HG03108 (cell line): ENCODE measurements around the gene LYPD1.
"Not testable (repeated sequence)": the region's sequence is repeated elsewhere in the genome, so short reads cannot be mapped to it uniquely, and the experiment has no call there.

Source experiments
- ATAC-seq: cut with Tn5 transposase; IDR thresholded peaks from one replicate; pipeline ENCODE4 v1.9.1; 2021; ENCODE audit warnings: moderate library complexity; ENCODE audit not compliant: unreplicated experiment

The LYPD1 gene

DNA sequence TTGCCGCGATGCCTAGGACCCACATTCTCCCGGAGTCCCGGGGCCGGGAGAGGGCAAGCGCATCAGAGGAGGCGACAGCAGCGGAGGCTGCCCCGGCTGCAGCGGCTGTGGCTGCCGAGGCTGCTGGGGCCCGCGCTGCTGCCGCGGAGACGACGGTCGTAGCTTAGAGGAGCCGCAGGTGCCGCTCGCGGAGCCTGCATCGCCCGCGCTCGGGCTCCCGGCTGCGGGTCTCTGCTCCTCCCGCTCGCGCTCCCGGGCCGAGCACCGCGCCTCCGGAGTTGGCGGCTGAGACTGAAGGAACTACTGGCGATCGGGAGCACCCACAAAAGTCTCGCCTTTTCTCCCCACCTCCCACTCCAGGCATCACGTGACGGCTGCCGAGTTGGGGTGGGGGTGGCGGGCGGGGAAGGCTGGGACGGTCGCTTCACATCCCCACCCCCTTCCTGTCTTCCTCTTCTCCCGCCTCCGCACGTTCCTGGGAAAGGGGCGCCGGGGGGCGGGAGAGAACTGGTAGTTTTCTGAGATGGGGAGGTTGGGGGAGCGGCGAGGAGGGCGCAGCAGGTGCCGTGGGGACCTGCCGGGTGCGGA is at the start of gene LYPD1:
Gene LYPD1, minus strand, starts transcription at position 298 of the 588 bp plus-strand sequence. Its CDS starts 273 bp downstream, at position 25.
- ATAC-seq, result no peak

- no peak for ATAC-seq
These were observed 49.5 kb upstream of the LYPD1 start for GRCh38 chr2:132719480-132719879.

DNA sequence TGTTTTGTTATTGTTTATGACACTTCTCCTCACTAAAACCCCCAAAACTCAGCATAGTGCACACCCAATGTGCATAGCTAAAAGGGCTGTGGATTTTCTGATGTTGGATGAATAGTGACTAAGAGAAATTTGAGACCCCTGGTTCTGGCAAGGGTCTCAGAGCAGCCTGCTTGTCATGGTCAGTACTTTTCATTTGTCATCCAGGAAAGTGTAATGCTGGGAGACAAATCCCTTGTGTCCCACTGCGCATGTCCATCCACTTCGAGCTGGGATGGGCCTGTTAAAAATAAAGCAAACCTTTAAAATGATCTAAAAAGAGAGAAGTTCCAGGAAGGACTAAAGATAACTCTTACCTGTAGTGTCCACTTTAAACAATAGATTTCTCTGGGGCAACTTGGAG is 46.9 kb upstream of the LYPD1 start:
- ATAC-seq, result no peak

- no peak for ATAC-seq
These were observed 45.7 kb upstream of the LYPD1 start for GRCh38 chr2:132715386-132716351.

DNA sequence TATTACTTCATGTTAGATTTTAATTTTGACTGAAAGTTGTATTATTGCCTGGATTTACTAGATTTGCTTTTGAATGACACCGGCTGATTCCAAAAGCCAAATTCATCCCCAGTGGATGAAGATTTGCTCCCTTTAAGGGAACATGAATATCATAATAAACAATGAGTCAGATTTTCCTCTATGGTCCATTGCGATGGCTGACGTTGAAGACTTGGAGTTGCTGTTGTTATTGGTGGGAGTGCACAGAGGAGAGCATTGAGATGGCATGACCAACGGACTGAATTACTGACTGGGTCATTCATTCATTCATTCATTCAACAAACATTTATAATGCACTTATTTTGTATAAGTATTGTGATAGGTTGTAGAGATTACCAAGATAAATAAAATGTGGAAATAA is 33.4 kb upstream of the LYPD1 start:
- ATAC-seq, result no peak

GRCh38 chr2:132701810-132702209 is 31.8 kb upstream of the LYPD1 start:
- ATAC-seq, result no peak

- ATAC-seq, result not testable (repeated sequence)
These were observed 29.8 kb upstream of the LYPD1 start for GRCh38 chr2:132699802-132700201.

DNA sequence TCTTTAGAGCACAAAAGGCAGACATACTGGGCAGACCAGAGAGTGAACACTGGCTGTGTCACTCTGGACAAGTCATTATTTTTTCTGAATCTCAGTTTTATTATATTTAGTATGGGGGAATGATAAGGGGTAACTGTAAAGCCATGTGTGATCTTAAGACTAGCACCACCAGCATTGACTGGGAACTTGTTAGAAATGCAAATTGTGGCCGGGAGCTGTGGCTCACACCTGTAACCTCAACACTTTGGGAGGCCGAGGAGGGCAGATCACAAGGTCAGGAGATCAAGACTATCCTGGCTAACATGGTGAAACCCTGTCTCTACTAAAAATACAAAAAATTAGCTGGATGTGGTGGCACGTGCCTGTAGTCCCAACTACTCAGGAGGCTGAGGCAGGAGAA is 28.3 kb upstream of the LYPD1 start:
- ATAC-seq, result not testable (repeated sequence)

DNA sequence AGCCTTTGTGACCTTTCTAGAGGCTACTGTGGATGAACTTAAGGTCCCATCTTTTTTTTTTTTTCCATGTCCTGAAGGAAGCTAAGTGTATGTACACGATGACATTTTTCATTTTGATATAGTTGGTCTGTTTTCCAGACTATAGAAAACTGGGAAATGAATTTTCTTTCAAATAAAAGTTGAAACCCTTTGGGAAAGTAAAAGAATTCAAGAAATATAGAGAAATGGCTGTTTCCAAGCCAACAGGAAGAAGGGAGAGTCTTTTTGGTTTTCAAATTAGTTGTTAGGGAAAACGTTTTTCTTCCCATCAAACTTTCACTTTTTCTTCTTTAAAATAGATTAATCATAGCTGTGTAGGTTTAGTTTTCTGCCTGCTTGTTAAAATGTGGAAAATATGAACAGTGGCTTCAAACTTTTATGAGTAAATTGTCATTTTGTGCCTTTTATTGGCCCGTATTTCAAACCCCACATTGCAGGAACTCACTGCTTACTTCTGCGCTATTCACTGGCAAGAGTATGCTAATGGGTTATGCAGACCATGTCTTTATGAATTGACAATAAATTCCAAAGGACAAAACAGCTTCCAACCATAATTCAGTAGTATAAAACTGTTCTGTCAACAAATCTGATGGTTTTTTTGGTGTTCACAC is 27.7 kb upstream of the LYPD1 start:
- no peak for ATAC-seq

DNA sequence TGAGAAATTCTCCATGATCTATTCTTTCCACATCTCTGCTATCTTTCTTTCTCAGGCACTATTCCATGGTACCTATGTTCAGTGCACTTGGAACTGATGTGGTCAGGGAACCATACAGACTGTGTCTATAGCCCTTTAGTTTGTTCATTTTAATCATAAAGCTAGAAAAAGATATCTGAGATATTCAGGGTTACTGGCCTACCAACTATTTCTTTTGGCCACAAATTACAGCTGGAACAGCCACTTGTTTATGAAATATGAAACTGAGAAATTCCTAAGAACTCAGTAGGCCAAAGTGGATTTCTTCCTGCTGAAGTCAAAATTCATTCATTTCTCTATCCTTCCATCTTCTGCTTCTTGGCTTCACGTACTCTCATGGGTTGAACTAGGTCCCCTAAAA is 22.8 kb upstream of the LYPD1 start:
- no peak for ATAC-seq

- no peak for ATAC-seq
These were observed 21.6 kb upstream of the LYPD1 start for GRCh38 chr2:132691556-132691955.

- no peak for ATAC-seq
These were observed 20.8 kb upstream of the LYPD1 start for GRCh38 chr2:132690664-132691303.

GRCh38 chr2:132681766-132682165 is 11.8 kb upstream of the LYPD1 start:
- ATAC-seq, result no peak

- no peak for ATAC-seq
These were observed 10.5 kb upstream of the LYPD1 start for GRCh38 chr2:132680544-132680943.

- ATAC-seq, result no peak
These were observed 8.5 kb upstream of the LYPD1 start for GRCh38 chr2:132678483-132678882.

GRCh38 chr2:132677661-132678060 is 7.7 kb upstream of the LYPD1 start:
- no peak for ATAC-seq

DNA sequence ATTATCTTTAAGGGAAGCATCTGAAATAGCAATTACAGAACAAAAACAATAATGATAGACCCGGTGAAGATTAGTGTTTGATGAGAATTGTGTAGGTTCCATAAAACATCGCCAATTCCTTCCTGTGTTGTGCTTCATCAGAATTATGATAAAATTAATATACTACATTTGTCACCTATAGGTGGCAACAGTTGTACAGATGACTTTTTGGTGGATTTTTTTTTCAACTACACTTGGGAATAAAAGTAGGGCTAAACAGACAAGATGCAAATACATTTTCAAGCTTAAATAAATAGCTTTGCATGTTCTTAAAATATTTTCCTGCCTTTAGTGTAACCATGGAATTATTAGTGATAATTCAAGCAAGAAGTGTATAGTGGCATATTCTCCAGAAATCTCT is 7.0 kb upstream of the LYPD1 start:
- ATAC-seq, result no peak

DNA sequence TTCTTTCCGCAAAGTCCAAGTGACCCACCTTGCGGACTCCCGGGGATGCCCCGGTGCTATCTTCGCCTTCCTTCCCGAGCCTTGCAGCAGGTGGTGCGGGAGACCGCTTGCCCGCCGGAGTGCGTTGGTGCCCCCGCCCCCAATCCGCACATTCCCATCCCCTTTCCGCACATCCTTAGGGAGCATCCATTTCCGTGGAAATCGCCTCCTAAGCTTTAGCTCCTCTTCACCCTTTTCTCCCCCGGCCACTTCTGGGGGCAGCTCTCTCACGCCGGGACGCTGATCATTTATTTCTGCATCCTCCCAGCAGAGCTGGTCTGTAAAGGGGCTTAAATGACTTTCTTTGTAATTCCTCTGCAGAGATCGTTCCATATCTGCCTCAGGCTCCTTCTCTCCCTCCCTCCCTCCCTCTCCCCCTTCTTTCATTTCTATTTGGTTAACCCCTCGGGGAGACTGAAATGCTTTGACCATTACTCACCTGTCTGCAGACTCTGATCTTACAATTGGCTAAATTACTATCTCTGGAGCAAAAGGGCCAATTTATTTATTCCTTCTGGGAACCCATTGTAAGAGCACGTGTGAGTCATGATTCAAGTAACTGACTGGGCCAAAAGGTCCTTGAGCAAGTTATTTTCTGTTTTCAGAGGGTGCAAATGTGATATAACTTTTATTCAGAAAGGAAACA is 1.3 kb upstream of the LYPD1 start:
- no peak for ATAC-seq

DNA sequence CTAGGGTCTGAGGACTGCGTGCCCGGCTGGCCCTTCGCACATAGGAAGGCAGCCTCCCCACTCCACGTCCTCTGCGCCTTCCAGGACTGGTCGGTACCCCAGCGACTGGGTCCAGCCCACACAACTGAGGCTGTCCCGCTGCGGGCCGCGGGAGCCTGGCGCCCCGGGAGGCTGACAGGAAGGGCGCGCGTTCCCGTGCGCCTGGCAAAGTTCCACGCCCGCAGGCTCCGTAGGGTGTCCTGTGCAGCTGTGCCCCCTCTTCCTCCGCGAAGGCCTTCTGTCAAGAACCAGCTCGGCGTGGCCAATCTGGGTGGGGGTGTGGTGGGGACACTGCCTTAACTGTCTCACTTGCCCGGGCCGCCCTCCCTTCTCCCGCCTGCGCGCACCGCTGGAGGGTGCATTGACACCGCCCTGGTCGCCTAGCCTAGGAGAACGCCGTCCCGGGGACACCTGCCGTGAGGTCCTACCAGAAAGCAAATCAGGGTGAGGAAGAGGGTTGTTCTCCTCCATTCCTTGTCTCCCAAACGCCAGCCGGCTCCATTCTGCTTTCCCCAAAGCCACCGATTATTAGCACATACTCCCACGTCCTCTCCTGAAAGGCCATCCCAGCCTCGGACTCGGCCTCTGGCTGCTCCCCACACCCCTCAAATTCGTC is 618 bp upstream of the LYPD1 start:
- no peak for ATAC-seq
